Measurements from ENCODE around the gene EN2. TPM values are rescaled to one million over a fixed set of nuclear protein-coding genes. Genes with fewer than 3 reads are reported as not detected.
"Not testable (repeated sequence)": the region's sequence is repeated elsewhere in the genome, so short reads cannot be mapped to it uniquely, and the experiment has no call there.

Gene EN2
- polyA plus RNA-seq, 1 donor: not detected

GRCh38 chr7:155439311-155440017, 18.5 kb upstream of the EN2 start:
- no peaks in the 10 kb centered on the region for H3K4me1 ChIP-seq (ENCODE audit: control insufficient read depth, insufficient read depth, low read length)
- DNase-seq: no peak
- no peaks in the 10 kb centered on the region for H3K9me3 ChIP-seq (ENCODE audit: control insufficient read depth, low read depth, low read length)
- H3K36me3 ChIP-seq (ENCODE audit: control insufficient read depth, insufficient read depth, low read length): no peaks in the 10 kb centered on the region
- peaks cover 79% of the 10 kb centered on the region for H3K27me3 ChIP-seq (ENCODE audit: control insufficient read depth, insufficient read depth, low read length)
- H3K27ac ChIP-seq (ENCODE audit: low read length): no peak overlapping the region
- H3K4me3 ChIP-seq (ENCODE audit: low read length): no peak overlapping the region
- no CpG with 5 or more reads among the region's 20 CpGs for WGBS (ENCODE audit: insufficient coverage, low lambda C conversion rate)

DNA sequence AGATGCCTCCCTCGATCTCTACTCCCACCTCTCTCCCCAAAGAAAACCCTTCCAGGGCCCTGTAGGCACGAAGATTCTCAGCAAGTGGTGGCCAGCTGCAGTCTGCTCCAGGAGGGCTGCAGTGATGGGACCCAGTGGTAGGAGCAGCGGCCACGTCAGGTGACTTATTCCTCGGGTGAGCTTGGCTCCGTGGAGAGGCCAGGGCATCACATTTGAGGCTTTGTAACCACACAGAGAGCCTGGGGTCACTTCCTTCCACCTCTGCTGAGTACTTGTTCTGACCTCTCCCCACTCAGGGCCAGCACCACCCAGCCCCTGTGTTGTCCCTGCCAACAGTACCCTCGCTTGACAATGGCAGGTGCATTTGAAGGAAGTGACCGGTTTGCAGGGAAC, 17.9 kb upstream of the EN2 start:
- Histone ChIP-seq H3K4me1 (ENCODE audit: control insufficient read depth, insufficient read depth, low read length) (no peaks in the 10 kb centered on the region), H3K27me3 (ENCODE audit: control insufficient read depth, insufficient read depth, low read length) (peaks cover 84% of the 10 kb centered on the region), H3K27ac (ENCODE audit: low read length) (no peak overlapping the region), H3K36me3 (ENCODE audit: control insufficient read depth, insufficient read depth, low read length) (no peaks in the 10 kb centered on the region), H3K9me3 (ENCODE audit: control insufficient read depth, low read depth, low read length) (no peaks in the 10 kb centered on the region), H3K4me3 (ENCODE audit: low read length) (no peak overlapping the region)
- DNase-seq: no peak
- no CpG with 5 or more reads among the region's 8 CpGs for WGBS (ENCODE audit: insufficient coverage, low lambda C conversion rate)

DNA sequence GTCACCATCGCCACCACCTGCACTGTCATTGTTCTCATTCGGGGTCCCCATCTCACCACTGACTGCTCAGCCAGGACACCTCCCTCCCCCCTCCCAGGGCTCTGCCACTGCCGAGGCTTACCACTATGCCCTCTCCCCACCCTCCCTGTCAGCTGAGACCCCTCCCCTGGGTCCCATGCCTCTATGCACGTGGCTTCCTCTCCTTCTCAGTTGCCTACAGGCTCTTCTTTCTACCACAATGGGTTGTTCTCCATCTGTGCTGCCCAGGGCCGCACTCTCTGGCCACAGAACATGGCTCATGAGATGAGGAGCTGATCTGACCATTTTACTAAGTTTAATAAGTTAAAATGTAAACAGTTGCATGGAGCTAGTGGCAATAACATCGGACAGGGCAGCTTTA, 16.1 kb upstream of the EN2 start:
- Histone ChIP-seq H3K27me3 (ENCODE audit: control insufficient read depth, insufficient read depth, low read length) (peaks cover 83% of the 10 kb centered on the region), H3K4me1 (ENCODE audit: control insufficient read depth, insufficient read depth, low read length) (no peaks in the 10 kb centered on the region), H3K9me3 (ENCODE audit: control insufficient read depth, low read depth, low read length) (no peaks in the 10 kb centered on the region), H3K4me3 (ENCODE audit: low read length) (no peak overlapping the region), H3K36me3 (ENCODE audit: control insufficient read depth, insufficient read depth, low read length) (no peaks in the 10 kb centered on the region), H3K27ac (ENCODE audit: low read length) (no peak overlapping the region)
- DNase-seq: no peak
- no CpG with 5 or more reads among the region's 6 CpGs for WGBS (ENCODE audit: insufficient coverage, low lambda C conversion rate)

DNA sequence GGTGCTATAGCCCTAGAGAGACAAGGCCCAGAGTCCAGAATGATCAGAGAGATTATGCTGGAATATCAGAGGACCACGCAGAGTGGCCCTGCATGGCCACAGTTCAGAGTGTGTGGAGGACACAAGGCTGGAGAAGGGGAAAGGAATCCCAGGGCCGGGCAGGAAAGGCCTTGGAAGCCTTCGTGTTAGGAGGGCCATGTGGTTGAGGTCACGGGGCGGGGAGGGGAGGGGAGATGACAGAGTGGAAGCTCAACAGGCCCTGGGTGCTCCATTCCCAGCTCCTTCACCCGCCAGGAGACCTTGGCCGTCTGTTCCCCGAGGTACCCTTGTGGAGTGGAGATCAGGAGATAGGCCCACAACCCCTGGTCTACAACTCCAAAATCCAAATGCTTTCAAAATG, 13.2 kb upstream of the EN2 start:
- peaks cover 3% of the 10 kb centered on the region for H3K9me3 ChIP-seq (ENCODE audit: control insufficient read depth, low read depth, low read length)
- no peak for DNase-seq
- H3K36me3 ChIP-seq (ENCODE audit: control insufficient read depth, insufficient read depth, low read length): no peaks in the 10 kb centered on the region
- H3K27me3 ChIP-seq (ENCODE audit: control insufficient read depth, insufficient read depth, low read length): peaks cover 83% of the 10 kb centered on the region
- H3K27ac ChIP-seq (ENCODE audit: low read length): no peak overlapping the region
- H3K4me1 ChIP-seq (ENCODE audit: control insufficient read depth, insufficient read depth, low read length): no peaks in the 10 kb centered on the region
- no CpG with 5 or more reads among the region's 8 CpGs for WGBS (ENCODE audit: insufficient coverage, low lambda C conversion rate)
- no peak overlapping the region for H3K4me3 ChIP-seq (ENCODE audit: low read length)

DNA sequence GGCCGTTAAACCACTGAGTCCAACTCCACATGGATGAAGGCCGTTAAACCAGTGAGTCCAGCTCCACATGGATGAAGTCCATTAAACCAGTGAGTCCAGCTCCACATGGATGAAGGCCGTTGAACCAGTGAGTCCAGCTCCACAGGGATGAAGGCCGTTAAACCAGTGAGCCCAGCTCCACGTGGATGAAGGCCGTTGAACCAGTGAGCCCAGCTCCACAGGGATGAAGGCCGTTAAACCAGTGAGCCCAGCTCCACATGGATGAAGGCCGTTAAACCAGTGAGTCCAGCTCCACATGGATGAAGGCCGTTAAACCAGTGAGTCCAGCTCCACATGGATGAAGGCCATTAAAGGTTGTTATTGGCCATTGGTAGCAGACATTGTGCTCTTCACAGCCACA, 12.3 kb upstream of the EN2 start:
- peaks cover 83% of the 10 kb centered on the region for H3K27me3 ChIP-seq (ENCODE audit: control insufficient read depth, insufficient read depth, low read length)
- WGBS (ENCODE audit: insufficient coverage, low lambda C conversion rate): no CpG with 5 or more reads among the region's 9 CpGs

GRCh38 chr7:155447603-155448002, 10.3 kb upstream of the EN2 start:
- Histone ChIP-seq H3K4me3 (ENCODE audit: low read length) (no peak overlapping the region), H3K9me3 (ENCODE audit: control insufficient read depth, low read depth, low read length) (peaks cover 6% of the 10 kb centered on the region), H3K4me1 (ENCODE audit: control insufficient read depth, insufficient read depth, low read length) (no peaks in the 10 kb centered on the region), H3K27me3 (ENCODE audit: control insufficient read depth, insufficient read depth, low read length) (peaks cover 86% of the 10 kb centered on the region), H3K36me3 (ENCODE audit: control insufficient read depth, insufficient read depth, low read length) (no peaks in the 10 kb centered on the region), H3K27ac (ENCODE audit: low read length) (no peak overlapping the region)
- no peak for DNase-seq
- no CpG with 5 or more reads among the region's 2 CpGs for WGBS (ENCODE audit: insufficient coverage, low lambda C conversion rate)

More for the DNA sequence above, 12.3 kb upstream of the EN2 start:
- not testable (repeated sequence) for H3K4me1 ChIP-seq (ENCODE audit: control insufficient read depth, insufficient read depth, low read length); H3K9me3 ChIP-seq (ENCODE audit: control insufficient read depth, low read depth, low read length); H3K4me3 ChIP-seq (ENCODE audit: low read length); H3K27ac ChIP-seq (ENCODE audit: low read length); DNase-seq; H3K36me3 ChIP-seq (ENCODE audit: control insufficient read depth, insufficient read depth, low read length)

DNA sequence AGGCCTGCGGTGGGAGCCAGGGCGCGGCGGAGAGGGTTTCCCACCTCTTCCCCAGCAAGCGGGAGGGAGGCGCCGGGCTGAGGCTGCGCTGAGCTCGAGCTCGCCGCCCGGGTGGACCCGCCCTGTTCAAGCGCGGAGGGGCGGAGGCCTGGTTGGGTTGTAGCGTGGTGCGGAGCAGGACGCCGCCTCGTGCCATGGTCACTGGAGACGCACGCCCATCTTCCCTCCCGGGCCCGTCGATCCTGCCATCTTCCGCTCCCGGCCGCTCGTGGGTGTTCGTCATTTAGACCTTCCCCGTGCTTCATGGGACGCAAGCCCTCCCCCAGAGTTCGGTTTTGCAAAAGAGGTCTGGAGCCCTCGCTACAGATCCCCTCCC, 9.3 kb upstream of the EN2 start:
- Histone ChIP-seq H3K9me3 (ENCODE audit: control insufficient read depth, low read depth, low read length) (peaks cover 10% of the 10 kb centered on the region), H3K27me3 (ENCODE audit: control insufficient read depth, insufficient read depth, low read length) (peaks cover 89% of the 10 kb centered on the region), H3K4me3 (ENCODE audit: low read length) (no peak overlapping the region), H3K4me1 (ENCODE audit: control insufficient read depth, insufficient read depth, low read length) (no peaks in the 10 kb centered on the region), H3K36me3 (ENCODE audit: control insufficient read depth, insufficient read depth, low read length) (no peaks in the 10 kb centered on the region), H3K27ac (ENCODE audit: low read length) (no peak overlapping the region)
- no CpG with 5 or more reads among the region's 35 CpGs for WGBS (ENCODE audit: insufficient coverage, low lambda C conversion rate)
- no peak for DNase-seq

GRCh38 chr7:155449008-155449868, 8.7 kb upstream of the EN2 start:
- WGBS (ENCODE audit: insufficient coverage, low lambda C conversion rate): no CpG with 5 or more reads among the region's 69 CpGs
- H3K27ac ChIP-seq (ENCODE audit: low read length): no peak overlapping the region
- no peaks in the 10 kb centered on the region for H3K4me1 ChIP-seq (ENCODE audit: control insufficient read depth, insufficient read depth, low read length)
- DNase-seq: peak in 1 of 2 donors; percentile 16
- H3K36me3 ChIP-seq (ENCODE audit: control insufficient read depth, insufficient read depth, low read length): no peaks in the 10 kb centered on the region
- H3K4me3 ChIP-seq (ENCODE audit: low read length): no peak overlapping the region
- peaks cover 10% of the 10 kb centered on the region for H3K9me3 ChIP-seq (ENCODE audit: control insufficient read depth, low read depth, low read length)
- H3K27me3 ChIP-seq (ENCODE audit: control insufficient read depth, insufficient read depth, low read length): peaks cover 91% of the 10 kb centered on the region

GRCh38 chr7:155449869-155450557, 7.9 kb upstream of the EN2 start:
- Histone ChIP-seq H3K36me3 (ENCODE audit: control insufficient read depth, insufficient read depth, low read length) (no peaks in the 10 kb centered on the region), H3K4me1 (ENCODE audit: control insufficient read depth, insufficient read depth, low read length) (no peaks in the 10 kb centered on the region), H3K27me3 (ENCODE audit: control insufficient read depth, insufficient read depth, low read length) (peaks cover 93% of the 10 kb centered on the region), H3K9me3 (ENCODE audit: control insufficient read depth, low read depth, low read length) (peaks cover 10% of the 10 kb centered on the region), H3K4me3 (ENCODE audit: low read length) (no peak overlapping the region), H3K27ac (ENCODE audit: low read length) (no peak overlapping the region)
- no CpG with 5 or more reads among the region's 52 CpGs for WGBS (ENCODE audit: insufficient coverage, low lambda C conversion rate)
- no peak for DNase-seq

DNA sequence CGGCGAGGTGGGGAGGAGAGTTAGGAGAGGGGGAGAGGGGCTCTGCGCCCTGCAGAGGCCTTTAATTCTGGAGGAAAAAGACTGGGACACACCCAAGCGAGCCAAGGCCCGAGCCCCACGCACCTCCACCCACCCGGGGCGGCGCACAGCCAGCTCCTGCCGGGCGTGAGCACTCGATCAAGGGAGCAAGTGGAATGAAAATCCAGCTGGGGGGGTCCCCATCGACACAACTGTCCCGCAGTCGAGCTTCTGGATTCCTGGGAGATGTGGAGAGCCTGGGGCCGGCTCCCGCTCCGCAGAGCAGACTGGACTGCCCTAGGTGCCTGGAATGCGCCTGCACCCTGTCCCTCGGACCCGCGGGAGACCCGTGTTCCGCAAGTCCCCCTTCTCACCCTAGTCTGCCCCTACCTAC, 7.4 kb upstream of the EN2 start:
- WGBS (ENCODE audit: insufficient coverage, low lambda C conversion rate): no CpG with 5 or more reads among the region's 24 CpGs
- Histone ChIP-seq H3K4me3 (ENCODE audit: low read length) (no peak overlapping the region), H3K27me3 (ENCODE audit: control insufficient read depth, insufficient read depth, low read length) (peaks cover 93% of the 10 kb centered on the region), H3K9me3 (ENCODE audit: control insufficient read depth, low read depth, low read length) (peaks cover 10% of the 10 kb centered on the region), H3K36me3 (ENCODE audit: control insufficient read depth, insufficient read depth, low read length) (no peaks in the 10 kb centered on the region), H3K27ac (ENCODE audit: low read length) (no peak overlapping the region), H3K4me1 (ENCODE audit: control insufficient read depth, insufficient read depth, low read length) (no peaks in the 10 kb centered on the region)
- no peak for DNase-seq
